ENCODE data around the gene FZD1.

GRCh38 chr7:91293136-91293535, 28.9 kb downstream of the FZD1 start:
- TF ChIP-seq CTCF (IDR thresholded peaks at IDR 0.05 in 4 of 5, conservative IDR thresholded peaks at IDR 0.05 in 1 of 5) (no peak), POLR2A (IDR thresholded peaks at IDR 0.05) (no peak)

All from gastrocnemius medialis (tissue), 4 donors.